ENCODE results near the gene MLX.

DNA sequence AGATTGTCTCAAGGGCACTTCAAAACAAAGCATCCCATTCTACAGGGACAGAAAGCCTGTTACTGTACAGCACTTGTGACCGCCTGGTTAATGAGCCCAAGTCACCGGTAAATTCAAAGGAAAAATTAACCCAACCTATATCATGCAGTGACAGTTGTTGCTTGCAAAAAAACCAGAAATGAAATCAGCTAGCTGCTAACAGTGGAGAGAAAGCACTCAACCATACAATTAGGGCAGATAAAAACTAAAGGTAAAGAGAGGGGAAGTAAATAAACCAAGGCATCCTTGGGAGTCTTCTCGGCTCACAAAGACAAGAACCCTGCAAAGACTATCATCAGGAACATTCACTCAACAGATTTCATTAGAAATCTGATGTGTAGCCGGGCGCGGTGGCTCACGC lies 36.4 kb downstream of the MLX start:
- TF ChIP-seq EZH2 (optimal IDR thresholded peaks at IDR 0.05; ENCODE audit: low read depth, low read length) = no peak
- TF ChIP-seq, protein P1, sequence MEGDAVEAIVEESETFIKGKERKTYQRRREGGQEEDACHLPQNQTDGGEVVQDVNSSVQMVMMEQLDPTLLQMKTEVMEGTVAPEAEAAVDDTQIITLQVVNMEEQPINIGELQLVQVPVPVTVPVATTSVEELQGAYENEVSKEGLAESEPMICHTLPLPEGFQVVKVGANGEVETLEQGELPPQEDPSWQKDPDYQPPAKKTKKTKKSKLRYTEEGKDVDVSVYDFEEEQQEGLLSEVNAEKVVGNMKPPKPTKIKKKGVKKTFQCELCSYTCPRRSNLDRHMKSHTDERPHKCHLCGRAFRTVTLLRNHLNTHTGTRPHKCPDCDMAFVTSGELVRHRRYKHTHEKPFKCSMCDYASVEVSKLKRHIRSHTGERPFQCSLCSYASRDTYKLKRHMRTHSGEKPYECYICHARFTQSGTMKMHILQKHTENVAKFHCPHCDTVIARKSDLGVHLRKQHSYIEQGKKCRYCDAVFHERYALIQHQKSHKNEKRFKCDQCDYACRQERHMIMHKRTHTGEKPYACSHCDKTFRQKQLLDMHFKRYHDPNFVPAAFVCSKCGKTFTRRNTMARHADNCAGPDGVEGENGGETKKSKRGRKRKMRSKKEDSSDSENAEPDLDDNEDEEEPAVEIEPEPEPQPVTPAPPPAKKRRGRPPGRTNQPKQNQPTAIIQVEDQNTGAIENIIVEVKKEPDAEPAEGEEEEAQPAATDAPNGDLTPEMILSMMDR (IDR thresholded peaks at IDR 0.05; ENCODE audit: low read length) = no peak
